SK-N-SH (cell line): ENCODE results near the gene EXOC4. TPM values are rescaled to one million over a fixed set of nuclear protein-coding genes. Genes with fewer than 3 reads are reported as not detected.

Source experiments
- CTCF ChIA-PET: fragments of 300-600, 350-600 bp; formaldehyde crosslinking; extraction: SDS; loops from one replicate; lab custom pipeline; 2021; lab: Yijun Ruan, JAX
- POLR2A ChIA-PET: fragments of 350-600 bp; sonication (Branson Sonifier 250); formaldehyde crosslinking; extraction: SDS; loops from one replicate; lab custom pipeline; 2020; ENCODE audit warnings: antibody characterized with exemption, inconsistent platforms; lab: Yijun Ruan, JAX
- DNase-seq: peaks from one replicate; pipeline ENCODE4 v3.0.0; 2012
- H2AFZ ChIP-seq: fragments of 200-600 bp; sonication (generic); 2 replicates; pipeline ENCODE4 v1.8.1; 2016; ENCODE audit warnings: antibody characterized with exemption, mild to moderate bottlenecking, low read depth
- H3F3A ChIP-seq: fragments of 200-600 bp; sonication (generic); replicated peaks from 2 replicates; pipeline ENCODE3; 2016; ENCODE audit warnings: antibody characterized with exemption, mild to moderate bottlenecking; ENCODE audit not compliant: insufficient read depth
- H3K27ac ChIP-seq, 2 experiments: fragments of 200-500 bp in 1 of 2; fragments of 200-600 bp in 1 of 2; sonication (Bioruptor generic) in 1 of 2; sonication (generic), shearing (Covaris generic) in 1 of 2; 2 replicates each; pipeline versions ENCODE4 v1.5.1 to v1.6.1; 2014 to 2016; ENCODE audit warnings: low read depth in 2 of 2, inconsistent platforms in 1 of 2, low read length in 1 of 2, mild to moderate bottlenecking in 1 of 2, mixed read lengths in 1 of 2
- H3K27me3 ChIP-seq: fragments of 200-600 bp; sonication (generic), shearing (Covaris generic); 2 replicates; pipeline ENCODE4 v1.6.1; 2016; ENCODE audit warnings: mixed run types; ENCODE audit not compliant: insufficient read depth
- H3K36me3 ChIP-seq, 2 experiments: fragments of 200-500 bp in 1 of 2; fragments of 200-600 bp in 1 of 2; sonication (Bioruptor generic) in 1 of 2; sonication (generic) in 1 of 2; replicated peaks in 1 of 2; 2 replicates each; pipeline versions ENCODE3 to v1.5.1; 2014 to 2016; ENCODE audit warnings: low read length in 1 of 2, mild to moderate bottlenecking in 1 of 2; ENCODE audit not compliant: insufficient read depth in 2 of 2, control insufficient read depth in 1 of 2
- H3K4me1 ChIP-seq, 2 experiments: fragments of 200-500 bp in 1 of 2; fragments of 200-600 bp in 1 of 2; sonication (Bioruptor generic) in 1 of 2; sonication (generic), shearing (Covaris generic) in 1 of 2; 2 replicates each; pipeline versions ENCODE4 v1.5.1 to v1.6.1; 2014 to 2016; ENCODE audit warnings: low read depth in 1 of 2, low read length in 1 of 2, mixed run types in 1 of 2; ENCODE audit not compliant: insufficient read depth in 2 of 2, control insufficient read depth in 1 of 2
- H3K4me2 ChIP-seq: fragments of 200-600 bp; sonication (generic), shearing (Covaris generic); 2 replicates; pipeline ENCODE4 v1.6.1; 2017; ENCODE audit warnings: mixed run types
- H3K4me3 ChIP-seq, 2 experiments: fragments of 200-500 bp in 1 of 2; fragments of 200-600 bp in 1 of 2; sonication (Bioruptor generic) in 1 of 2; sonication (generic), shearing (Covaris generic) in 1 of 2; 2 replicates each; pipeline versions ENCODE4 v1.5.1 to v1.8.1; 2014 to 2016; ENCODE audit warnings: low read depth in 2 of 2, inconsistent platforms in 1 of 2, low read length in 1 of 2, mild to moderate bottlenecking in 1 of 2, mixed read lengths in 1 of 2, moderate library complexity in 1 of 2
- H3K79me2 ChIP-seq: fragments of 200-600 bp; sonication (generic); 2 replicates; pipeline ENCODE4 v1.8.1; 2017; ENCODE audit warnings: mild to moderate bottlenecking; ENCODE audit not compliant: insufficient read depth
- H3K9ac ChIP-seq: fragments of 200-600 bp; sonication (generic); 2 replicates; pipeline ENCODE4 v1.6.1; 2017; ENCODE audit warnings: mixed run types
- H3K9me2 ChIP-seq: fragments of 200-600 bp; sonication (generic); 2 replicates; pipeline ENCODE4 v1.6.1; 2017; ENCODE audit warnings: mixed run types
- H3K9me3 ChIP-seq: fragments of 200-600 bp; sonication (generic); 2 replicates; pipeline ENCODE4 v1.6.1; 2017; ENCODE audit warnings: mixed run types, mild to moderate bottlenecking, moderate library complexity
- H4K20me1 ChIP-seq: fragments of 200-600 bp; sonication (generic); 2 replicates; pipeline ENCODE4 v1.6.1; 2017; ENCODE audit warnings: mild to moderate bottlenecking, mixed run types; ENCODE audit not compliant: insufficient read depth
- CHD2 ChIP-seq: fragments of 150-350 bp; IDR thresholded peaks from 2 replicates; pipeline ENCODE4 v1.6.1; 2018; ENCODE audit warnings: low read length; ENCODE audit not compliant: partially characterized antibody
- ELF1 ChIP-seq: IDR thresholded peaks from 2 replicates; pipeline ENCODE4 v1.4.0; 2012
- FOXJ3 ChIP-seq: sonication (generic); formaldehyde crosslinking; IDR thresholded peaks from 2 replicates; pipeline ENCODE4 v1.5.1; 2020; ENCODE audit warnings: mild to moderate bottlenecking, missing genetic modification reagents
- FOXM1 ChIP-seq: IDR thresholded peaks from 2 replicates; pipeline ENCODE4 v1.4.0; 2012; ENCODE audit warnings: low read depth, mild to moderate bottlenecking
- GABPA ChIP-seq: IDR thresholded peaks from 2 replicates; pipeline ENCODE4 v1.4.0; 2012; ENCODE audit warnings: low read depth, mild to moderate bottlenecking
- GATA2 ChIP-seq: sonication (generic); formaldehyde crosslinking; IDR thresholded peaks from 2 replicates; pipeline ENCODE4 v1.5.0; 2020; ENCODE audit warnings: mild to moderate bottlenecking, missing genetic modification reagents
- JUND ChIP-seq: IDR thresholded peaks from 2 replicates; pipeline ENCODE4 v1.4.0; 2012
- MEF2A ChIP-seq: IDR thresholded peaks from 2 replicates; pipeline ENCODE4 v1.4.0; 2012; ENCODE audit warnings: low read depth, borderline replicate concordance
- MXI1 ChIP-seq: IDR thresholded peaks from 2 replicates; pipeline ENCODE4 v1.6.1; 2012; ENCODE audit warnings: mild to moderate bottlenecking, low read depth, low read length, improper control_type of control experiment
- NFIC ChIP-seq: IDR thresholded peaks from 2 replicates; pipeline ENCODE4 v1.4.0; 2012; ENCODE audit warnings: borderline replicate concordance
- NRF1 ChIP-seq: IDR thresholded peaks from 2 replicates; pipeline ENCODE4 v1.6.1; 2012; ENCODE audit warnings: low read depth, mild to moderate bottlenecking, low read length
- POLR2AphosphoS5 ChIP-seq: IDR thresholded peaks from 2 replicates; pipeline ENCODE4 v1.6.1; 2012; ENCODE audit warnings: low read depth, low read length
- RAD21 ChIP-seq: IDR thresholded peaks from 2 replicates; pipeline ENCODE4 v1.6.1; 2012; ENCODE audit warnings: mild to moderate bottlenecking, low read length
- RCOR1 ChIP-seq: fragments of 150-350 bp; IDR thresholded peaks from 2 replicates; pipeline ENCODE4 v1.6.1; 2017; ENCODE audit warnings: antibody characterized with exemption, low read length
- RXRA ChIP-seq: IDR thresholded peaks from 2 replicates; pipeline ENCODE4 v1.4.0; 2012; ENCODE audit warnings: low read depth, mild to moderate bottlenecking, borderline replicate concordance
- SIN3A ChIP-seq: IDR thresholded peaks from 2 replicates; pipeline ENCODE4 v1.6.1; 2012; ENCODE audit warnings: low read depth, mild to moderate bottlenecking, low read length, moderate library complexity, borderline replicate concordance
- SMC3 ChIP-seq: IDR thresholded peaks from 2 replicates; pipeline ENCODE4 v1.6.1; 2012; ENCODE audit warnings: low read depth, low read length, improper control_type of control experiment
- TEAD4 ChIP-seq: IDR thresholded peaks from 2 replicates; pipeline ENCODE4 v1.4.0; 2012; ENCODE audit warnings: mild to moderate bottlenecking, borderline replicate concordance; ENCODE audit not compliant: insufficient read depth
- WGBS: methylation state at CpG from one replicate; pipeline ENCODE4 v1.1.6; 2017; ENCODE audit warnings: low lambda C conversion rate; 5-methylcytosine and 5-hydroxymethylcytosine counted together
- polyA plus RNA-seq, 3 experiments: library from polyadenylated mRNA; depleted of rRNA; stranded (reverse); fragments of >200 nt; gene quantifications; 2 replicates each; pipeline ENCODE4 v1.2.3, GENCODE V29; 2012
- TF ChIP-seq, protein P1 (sequence below): IDR thresholded peaks from 2 replicates; pipeline ENCODE4 v1.6.1; 2012; ENCODE audit warnings: mild to moderate bottlenecking, low read depth, low read length, moderate library complexity
- TF ChIP-seq, protein P2 (sequence below): IDR thresholded peaks from 2 replicates; pipeline ENCODE4 v1.4.0; 2012; ENCODE audit warnings: low read depth
- TF ChIP-seq, protein P3 (sequence below): IDR thresholded peaks from 2 replicates; pipeline ENCODE4; 2012
- TF ChIP-seq, protein P4 (sequence below): fragments of 200-600 bp; sonication (generic); IDR thresholded peaks from 2 replicates; pipeline ENCODE4 v1.6.1; 2017; ENCODE audit warnings: antibody characterized with exemption, mild to moderate bottlenecking, moderate library complexity

EXOC4 gene
- polyA plus RNA-seq, 1 of the 3 experiments (the other 2 are of a cell fraction) = 37.3 TPM

DNA sequence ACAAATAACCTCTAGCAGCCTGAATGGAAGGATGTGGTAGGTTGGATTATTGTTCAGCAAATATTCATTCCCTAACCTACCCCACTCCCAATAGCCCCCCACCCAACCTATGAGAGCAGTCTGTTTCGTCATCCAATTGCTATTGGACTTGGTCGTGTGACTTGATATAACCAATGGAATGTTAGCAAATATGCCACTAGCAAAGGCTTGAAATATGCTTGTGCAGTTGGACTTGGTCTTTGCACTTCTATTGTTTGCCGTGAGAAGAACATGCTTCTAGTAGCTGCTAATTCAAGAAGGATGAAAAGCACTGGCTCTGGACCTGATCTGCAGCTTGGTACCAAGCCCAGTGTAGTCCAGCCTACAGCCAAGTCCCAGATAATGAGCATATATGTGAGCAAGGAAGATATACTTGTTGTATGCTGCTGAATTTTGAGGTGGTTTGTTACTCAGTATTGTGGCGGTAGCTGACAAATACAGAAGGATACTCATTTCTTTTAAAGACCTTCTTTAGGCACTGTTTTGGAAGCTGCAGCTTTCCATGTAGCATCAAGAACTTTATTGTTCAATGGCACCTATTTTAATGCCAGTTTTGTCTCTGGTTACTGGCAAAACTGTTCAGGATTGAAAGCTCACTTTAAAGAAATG lies 180.4 kb downstream of the EXOC4 start (continued):
- TF ChIP-seq, protein P1, sequence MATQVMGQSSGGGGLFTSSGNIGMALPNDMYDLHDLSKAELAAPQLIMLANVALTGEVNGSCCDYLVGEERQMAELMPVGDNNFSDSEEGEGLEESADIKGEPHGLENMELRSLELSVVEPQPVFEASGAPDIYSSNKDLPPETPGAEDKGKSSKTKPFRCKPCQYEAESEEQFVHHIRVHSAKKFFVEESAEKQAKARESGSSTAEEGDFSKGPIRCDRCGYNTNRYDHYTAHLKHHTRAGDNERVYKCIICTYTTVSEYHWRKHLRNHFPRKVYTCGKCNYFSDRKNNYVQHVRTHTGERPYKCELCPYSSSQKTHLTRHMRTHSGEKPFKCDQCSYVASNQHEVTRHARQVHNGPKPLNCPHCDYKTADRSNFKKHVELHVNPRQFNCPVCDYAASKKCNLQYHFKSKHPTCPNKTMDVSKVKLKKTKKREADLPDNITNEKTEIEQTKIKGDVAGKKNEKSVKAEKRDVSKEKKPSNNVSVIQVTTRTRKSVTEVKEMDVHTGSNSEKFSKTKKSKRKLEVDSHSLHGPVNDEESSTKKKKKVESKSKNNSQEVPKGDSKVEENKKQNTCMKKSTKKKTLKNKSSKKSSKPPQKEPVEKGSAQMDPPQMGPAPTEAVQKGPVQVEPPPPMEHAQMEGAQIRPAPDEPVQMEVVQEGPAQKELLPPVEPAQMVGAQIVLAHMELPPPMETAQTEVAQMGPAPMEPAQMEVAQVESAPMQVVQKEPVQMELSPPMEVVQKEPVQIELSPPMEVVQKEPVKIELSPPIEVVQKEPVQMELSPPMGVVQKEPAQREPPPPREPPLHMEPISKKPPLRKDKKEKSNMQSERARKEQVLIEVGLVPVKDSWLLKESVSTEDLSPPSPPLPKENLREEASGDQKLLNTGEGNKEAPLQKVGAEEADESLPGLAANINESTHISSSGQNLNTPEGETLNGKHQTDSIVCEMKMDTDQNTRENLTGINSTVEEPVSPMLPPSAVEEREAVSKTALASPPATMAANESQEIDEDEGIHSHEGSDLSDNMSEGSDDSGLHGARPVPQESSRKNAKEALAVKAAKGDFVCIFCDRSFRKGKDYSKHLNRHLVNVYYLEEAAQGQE = no peak
- TF ChIP-seq, protein P2, sequence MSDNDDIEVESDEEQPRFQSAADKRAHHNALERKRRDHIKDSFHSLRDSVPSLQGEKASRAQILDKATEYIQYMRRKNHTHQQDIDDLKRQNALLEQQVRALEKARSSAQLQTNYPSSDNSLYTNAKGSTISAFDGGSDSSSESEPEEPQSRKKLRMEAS = no peak
- TF ChIP-seq, protein P3, sequence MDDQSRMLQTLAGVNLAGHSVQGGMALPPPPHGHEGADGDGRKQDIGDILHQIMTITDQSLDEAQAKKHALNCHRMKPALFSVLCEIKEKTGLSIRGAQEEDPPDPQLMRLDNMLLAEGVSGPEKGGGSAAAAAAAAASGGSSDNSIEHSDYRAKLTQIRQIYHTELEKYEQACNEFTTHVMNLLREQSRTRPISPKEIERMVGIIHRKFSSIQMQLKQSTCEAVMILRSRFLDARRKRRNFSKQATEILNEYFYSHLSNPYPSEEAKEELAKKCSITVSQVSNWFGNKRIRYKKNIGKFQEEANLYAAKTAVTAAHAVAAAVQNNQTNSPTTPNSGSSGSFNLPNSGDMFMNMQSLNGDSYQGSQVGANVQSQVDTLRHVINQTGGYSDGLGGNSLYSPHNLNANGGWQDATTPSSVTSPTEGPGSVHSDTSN = no peak
- no peak for TF ChIP-seq ELF1
- no peak for TF ChIP-seq FOXM1
- TF ChIP-seq FOXJ3 = no peak
- TF ChIP-seq GATA2 (CRISPR knock-in tag) = no peak
- no peak for TF ChIP-seq RXRA
- TF ChIP-seq MXI1 = no peak
- no peak for TF ChIP-seq GABPA

DNA sequence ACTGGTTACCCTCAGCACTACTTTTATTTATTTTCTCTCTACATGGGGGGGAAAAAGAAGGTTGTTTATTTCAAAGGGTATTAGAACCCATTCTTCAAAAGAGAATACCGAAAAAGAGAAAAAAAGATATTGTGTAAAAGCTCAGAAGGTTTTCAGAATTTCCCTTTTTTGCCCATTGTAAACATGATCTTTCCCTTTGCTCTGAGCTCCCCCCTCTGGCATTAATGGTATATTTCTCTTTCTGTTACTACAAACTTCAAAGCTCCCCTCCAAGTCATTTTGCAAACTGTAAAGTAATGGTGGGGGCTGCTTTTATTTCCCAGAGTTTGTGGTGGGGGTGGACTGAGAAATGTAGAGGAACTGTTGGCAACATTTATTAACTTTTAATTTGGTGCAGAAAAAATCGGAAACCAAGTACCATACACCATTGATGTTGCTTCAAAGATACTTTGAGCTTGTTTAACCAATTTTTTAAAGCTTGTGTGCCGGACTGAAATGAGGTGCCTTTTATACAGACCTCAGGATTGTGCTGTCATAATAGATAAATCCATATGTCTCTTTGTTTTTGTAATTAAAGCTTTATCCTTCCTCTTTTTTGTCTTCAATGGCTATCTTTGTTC lies 181.5 kb downstream of the EXOC4 start:
- peaks cover 32% of the 10 kb centered on the region for H3K79me2 ChIP-seq
- CTCF ChIA-PET = interaction anchor here (0.6 to 3.3 kb wide), 56 partner anchors 8 to 1576 kb away, joined by 3 to 25 read pairs (median 4); partner anchors contain the start of gene PLXNA4
- no peak overlapping the region for H3K9ac ChIP-seq
- no peak overlapping the region for H3K4me3 ChIP-seq
- peaks cover 22 to 30% of the 10 kb centered on the region in 2 experiments; a peak in 3 of 4 replicates for H3K4me1 ChIP-seq
- WGBS = 47% methylated on average over 3 of the region's 3 CpGs
- peak overlapping the region in 1 of 2 experiments; percentile 92; a peak in 2 of 4 replicates for H3K27ac ChIP-seq
- no peaks in the 10 kb centered on the region for H3K9me3 ChIP-seq
- no peak overlapping the region; the same call in 1 of the 2 replicates for H3K4me2 ChIP-seq
- POLR2A ChIA-PET = interaction anchor here (1.0 to 1.3 kb wide), 2 partner anchors 141 to 309 kb away, joined by 3 to 4 read pairs; no protein-coding TSS in a partner anchor
- no peaks in the 10 kb centered on the region for H3K27me3 ChIP-seq
- H4K20me1 ChIP-seq = no peaks in the 10 kb centered on the region
- no peaks in the 10 kb centered on the region for H3K36me3 ChIP-seq
- peak; percentile 61 for DNase-seq
- no peak overlapping the region for H2AFZ ChIP-seq
- TF ChIP-seq MEF2A (no peak), SMC3 (peak; percentile 74), RCOR1 (no peak), FOXM1 (no peak), SIN3A (no peak), NFIC (no peak), TEAD4 (no peak), FOXJ3 (no peak), CHD2 (no peak), RAD21 (peak; percentile 93), NRF1 (no peak), POLR2AphosphoS5 (no peak), JUND (no peak)
- TF ChIP-seq, protein P4, sequence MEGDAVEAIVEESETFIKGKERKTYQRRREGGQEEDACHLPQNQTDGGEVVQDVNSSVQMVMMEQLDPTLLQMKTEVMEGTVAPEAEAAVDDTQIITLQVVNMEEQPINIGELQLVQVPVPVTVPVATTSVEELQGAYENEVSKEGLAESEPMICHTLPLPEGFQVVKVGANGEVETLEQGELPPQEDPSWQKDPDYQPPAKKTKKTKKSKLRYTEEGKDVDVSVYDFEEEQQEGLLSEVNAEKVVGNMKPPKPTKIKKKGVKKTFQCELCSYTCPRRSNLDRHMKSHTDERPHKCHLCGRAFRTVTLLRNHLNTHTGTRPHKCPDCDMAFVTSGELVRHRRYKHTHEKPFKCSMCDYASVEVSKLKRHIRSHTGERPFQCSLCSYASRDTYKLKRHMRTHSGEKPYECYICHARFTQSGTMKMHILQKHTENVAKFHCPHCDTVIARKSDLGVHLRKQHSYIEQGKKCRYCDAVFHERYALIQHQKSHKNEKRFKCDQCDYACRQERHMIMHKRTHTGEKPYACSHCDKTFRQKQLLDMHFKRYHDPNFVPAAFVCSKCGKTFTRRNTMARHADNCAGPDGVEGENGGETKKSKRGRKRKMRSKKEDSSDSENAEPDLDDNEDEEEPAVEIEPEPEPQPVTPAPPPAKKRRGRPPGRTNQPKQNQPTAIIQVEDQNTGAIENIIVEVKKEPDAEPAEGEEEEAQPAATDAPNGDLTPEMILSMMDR = peak; percentile 83
- H3F3A ChIP-seq = peaks cover 19% of the 10 kb centered on the region
- H3K9me2 ChIP-seq = no peaks in the 10 kb centered on the region
